GM19043 (cell line): ENCODE data around the gene LSM2.
"Not testable (repeated sequence)": the region's sequence is repeated elsewhere in the genome, so short reads cannot be mapped to it uniquely, and the experiment has no call there.

Source experiments
- ATAC-seq: cut with Tn5 transposase; IDR thresholded peaks from one replicate; pipeline ENCODE4 v1.9.1; 2021; ENCODE audit warnings: low read depth; ENCODE audit not compliant: unreplicated experiment

The LSM2 gene

DNA sequence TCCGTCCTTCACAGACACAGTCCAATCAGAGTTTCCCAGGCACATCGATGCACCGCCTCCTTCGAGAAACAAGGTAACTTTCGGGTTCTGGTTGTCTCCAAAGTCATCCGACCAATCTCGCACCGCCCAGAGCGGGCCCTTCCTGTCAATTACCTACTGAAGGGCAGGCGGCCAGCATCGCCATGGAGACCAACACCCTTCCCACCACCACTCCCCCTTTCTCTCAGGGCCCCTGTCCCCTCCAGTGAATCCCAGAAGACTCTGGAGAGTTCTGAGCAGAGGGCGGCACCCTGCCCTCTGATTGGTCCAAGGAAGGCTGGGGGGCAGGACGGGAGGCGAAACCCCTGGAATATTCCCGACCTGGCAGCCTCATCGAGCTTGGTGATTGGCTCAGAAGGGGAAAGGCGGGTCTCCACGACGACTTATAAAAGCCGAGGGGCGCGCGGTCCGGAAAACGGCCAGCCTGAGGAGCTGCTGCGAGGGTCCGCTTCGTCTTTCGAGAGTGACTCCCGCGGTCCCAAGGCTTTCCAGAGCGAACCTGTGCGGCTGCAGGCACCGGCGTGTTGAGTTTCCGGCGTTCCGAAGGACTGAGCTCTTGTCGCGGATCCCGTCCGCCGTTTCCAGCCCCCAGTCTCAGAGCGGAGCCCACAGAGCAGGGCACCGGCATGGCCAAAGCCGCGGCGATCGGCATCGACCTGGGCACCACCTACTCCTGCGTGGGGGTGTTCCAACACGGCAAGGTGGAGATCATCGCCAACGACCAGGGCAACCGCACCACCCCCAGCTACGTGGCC, 20.7 kb upstream of the LSM2 start, which contains the start of gene HSPA1B:
Gene HSPA1B (plus strand): TSS at position 453 of the 794 bp plus-strand sequence. CDS start 213 bp downstream, at position 666.
- peak; percentile 69 for ATAC-seq

DNA sequence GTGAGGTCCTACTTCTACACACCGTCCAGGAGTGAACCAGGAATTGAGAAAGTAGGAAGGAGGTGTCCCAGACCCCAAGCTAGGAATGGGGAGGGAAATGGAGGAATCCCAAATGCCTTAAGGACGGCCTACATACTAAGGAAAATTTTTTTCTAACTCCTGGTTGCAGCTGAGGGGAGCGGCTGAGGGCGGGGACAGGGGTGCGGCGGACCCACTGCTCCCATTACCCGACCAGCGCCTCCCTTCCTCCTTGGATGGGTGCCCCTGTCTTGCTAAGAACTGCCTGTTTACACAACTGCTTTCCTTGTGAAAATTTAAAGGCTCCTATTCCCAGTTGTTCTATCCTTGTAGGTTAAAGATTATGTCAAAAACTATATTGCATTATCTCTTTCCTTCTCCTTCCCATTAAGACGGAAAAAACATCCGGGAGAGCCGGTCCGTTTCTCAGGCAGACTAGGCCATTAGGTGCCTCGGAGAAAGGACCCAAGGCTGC, 20.1 kb upstream of the LSM2 start:
- peak; percentile 17 for ATAC-seq

DNA sequence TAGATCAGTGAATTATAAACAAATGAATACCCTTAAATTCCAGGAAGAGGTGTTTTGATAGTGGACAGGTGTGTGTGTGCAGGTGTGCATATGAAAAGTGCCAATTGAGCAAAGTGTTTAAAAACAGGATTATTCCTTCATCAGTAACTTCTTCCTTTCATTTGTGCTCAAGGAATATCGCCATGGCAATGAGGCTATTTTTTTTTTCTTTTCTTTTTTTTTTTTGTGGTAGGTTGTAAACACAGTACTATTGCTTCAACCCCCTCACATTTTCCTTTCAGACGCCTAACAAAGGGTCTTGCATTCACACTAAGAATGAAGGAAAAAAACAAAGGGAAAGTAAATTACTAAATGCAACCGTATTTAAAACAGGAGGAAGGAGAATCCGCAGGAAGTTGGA, 18.8 kb upstream of the LSM2 start:
- no peak for ATAC-seq

DNA sequence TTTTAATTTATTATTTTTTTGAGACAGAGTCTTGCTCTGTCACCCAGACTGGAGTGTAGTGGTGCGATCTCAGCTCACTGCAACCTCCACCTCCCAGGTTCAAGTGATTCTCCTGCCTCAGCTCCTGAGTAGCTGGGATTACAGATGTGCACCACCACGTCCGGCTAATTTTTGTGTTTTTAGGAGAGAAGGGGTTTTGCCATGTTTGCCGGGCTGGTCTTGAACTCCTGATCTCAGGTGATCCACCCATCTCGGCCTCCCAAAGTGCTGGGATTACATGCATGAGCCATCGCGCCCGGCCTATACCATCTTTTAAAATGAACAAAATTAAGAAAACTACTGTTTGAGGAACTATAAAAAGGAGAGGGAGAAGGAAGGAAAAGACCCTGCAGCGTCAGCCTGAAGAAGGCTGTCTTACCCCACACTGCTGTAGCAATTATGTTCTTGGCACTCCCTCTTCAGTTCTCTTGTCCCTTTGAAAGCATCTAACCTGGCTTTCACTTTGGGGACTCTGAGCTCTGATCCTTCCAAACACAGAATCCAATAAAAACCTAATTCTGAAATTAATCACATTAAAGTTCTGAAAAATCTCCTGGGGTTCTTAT, 16.9 kb upstream of the LSM2 start:
- not testable (repeated sequence) for ATAC-seq

DNA sequence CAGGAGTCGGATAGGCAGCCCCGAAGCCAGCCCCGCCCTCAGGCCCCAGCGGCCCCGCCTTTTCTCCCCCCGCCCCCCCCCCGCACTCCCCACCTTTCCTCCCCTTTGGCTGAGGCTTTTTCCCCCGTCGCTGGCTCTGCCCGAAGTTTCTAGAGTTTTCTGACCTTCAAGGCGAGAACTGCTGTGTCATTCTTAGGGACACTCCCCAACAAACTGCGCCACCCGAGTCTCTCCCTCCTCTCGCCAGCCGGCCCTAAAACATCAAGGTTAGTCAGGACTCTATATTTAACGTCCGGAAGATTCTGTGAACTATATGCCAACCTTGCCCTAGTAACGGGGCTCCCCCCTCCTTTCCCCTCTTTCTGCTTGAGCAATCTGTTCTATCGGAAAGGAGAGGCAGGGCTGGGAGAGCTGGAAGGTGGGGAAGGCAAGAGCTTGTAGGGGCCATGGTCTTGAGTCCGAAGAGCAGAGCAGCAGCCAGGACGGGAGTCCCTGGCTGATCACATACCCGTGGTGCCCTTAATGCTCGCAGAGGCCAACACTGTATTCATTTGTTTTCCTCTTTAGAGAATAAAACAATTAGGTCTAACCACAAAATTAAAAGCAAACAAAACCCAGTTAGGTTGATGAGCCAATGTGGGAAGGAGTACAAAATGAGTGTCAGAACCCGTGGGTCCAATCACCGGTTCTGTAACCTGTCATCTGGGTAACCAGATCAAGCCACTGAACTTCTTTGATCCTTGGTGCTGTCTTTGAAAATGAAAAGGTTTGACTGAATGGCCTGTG, 15.5 kb upstream of the LSM2 start:
- ATAC-seq, result no peak

DNA sequence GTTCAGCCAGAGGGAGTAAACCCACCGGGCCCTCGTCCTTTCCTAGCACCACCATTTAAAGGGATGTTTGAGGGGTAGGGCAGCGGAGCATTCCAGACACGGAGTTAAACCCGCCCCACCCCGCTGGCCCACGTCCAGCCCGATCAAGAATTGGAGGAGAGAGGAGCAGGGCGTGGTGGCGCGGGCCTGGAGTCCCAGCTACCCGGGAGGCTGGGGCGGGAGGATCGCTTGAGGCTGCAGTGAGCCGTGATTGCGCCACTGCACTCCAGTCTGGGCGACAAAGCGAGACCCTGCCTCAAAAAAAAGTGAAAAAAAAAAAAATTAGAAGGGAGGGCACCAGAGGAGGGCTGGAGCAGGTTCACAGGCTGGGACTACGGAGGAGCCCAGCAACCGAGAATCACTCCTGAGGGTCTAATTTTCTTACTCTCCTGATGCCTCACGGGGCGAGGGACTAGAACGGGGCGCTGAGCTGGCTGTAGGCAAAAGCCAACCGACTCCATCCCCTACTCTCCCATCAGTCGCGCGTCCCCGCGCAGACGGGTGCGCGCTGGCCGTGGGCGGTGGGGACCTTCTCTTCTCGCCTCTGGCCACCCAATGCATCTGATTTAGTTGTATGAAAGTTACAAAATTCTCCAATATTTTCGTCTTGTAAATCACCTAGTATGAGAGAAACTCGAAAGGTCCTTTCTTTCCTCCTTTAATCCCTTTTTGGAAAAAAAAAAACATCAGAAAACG, 14.7 kb upstream of the LSM2 start:
- no peak for ATAC-seq

DNA sequence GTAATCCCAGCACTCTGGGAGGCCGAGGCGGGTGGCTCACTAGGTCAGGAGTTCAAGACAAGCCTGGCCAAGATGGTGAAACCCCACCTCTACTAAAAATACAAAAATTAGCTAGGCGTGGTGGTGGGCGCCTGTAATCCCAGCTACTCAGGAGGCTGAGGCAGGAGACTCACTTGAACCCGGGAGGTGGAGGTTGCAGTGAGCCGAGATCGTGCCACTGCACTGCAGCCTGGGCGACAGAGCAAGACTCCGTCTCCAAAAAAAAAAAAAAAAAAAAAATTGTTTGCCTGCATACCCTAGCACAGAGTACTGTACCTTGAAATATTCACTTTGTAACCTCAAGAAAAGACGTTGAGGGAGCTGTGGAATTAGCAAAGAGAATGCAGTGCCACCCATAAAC, 13.6 kb upstream of the LSM2 start:
- ATAC-seq, result not testable (repeated sequence)

DNA sequence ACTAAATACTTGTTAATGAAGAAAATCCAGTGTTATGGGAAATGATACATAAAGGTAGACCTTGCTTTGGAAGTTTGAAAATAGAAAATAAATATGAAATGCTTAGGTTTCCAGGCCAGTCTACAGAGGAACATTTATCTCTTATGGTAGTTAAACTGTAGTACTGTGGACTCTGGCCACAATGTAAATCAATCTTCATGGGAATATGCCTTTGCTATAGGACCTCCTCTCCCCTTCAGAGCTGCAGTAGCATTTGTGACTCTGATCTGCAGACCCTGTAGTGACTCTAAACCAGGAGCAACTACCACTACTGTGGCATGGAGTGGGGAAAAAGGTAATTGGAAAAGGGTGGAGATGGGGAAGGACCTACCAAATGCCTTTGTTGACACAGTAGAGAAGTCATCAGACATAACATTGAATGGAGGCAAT, 13.1 kb upstream of the LSM2 start:
- ATAC-seq, result no peak

DNA sequence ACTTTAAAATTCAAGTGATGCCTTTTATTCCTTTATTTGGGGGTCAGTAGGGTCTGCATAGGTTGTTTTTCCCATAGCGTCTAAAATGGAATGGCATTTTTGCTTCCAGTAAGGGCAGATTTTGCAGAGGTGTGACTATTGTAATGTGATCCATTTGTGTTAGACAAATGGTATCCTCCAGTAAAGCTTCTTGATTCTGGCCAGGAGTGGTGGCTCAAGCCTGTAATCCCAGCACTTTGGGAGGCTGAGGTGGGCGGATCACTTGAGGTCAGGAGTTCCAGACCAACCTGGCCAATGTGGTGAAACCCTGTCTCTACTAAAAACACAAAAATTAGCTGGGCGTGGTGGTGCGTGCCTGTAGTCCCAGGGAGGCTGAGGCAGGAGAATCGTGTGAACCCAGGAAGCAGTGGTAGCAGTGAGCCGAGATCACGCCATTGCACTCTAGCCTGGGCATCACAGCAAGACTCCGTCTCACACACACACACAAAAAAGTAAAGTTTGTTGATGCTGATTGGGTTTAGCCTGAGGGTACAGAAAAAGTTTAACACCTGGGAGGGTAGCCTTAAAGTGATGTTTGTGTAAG, 11.3 kb upstream of the LSM2 start:
- not testable (repeated sequence) for ATAC-seq

DNA sequence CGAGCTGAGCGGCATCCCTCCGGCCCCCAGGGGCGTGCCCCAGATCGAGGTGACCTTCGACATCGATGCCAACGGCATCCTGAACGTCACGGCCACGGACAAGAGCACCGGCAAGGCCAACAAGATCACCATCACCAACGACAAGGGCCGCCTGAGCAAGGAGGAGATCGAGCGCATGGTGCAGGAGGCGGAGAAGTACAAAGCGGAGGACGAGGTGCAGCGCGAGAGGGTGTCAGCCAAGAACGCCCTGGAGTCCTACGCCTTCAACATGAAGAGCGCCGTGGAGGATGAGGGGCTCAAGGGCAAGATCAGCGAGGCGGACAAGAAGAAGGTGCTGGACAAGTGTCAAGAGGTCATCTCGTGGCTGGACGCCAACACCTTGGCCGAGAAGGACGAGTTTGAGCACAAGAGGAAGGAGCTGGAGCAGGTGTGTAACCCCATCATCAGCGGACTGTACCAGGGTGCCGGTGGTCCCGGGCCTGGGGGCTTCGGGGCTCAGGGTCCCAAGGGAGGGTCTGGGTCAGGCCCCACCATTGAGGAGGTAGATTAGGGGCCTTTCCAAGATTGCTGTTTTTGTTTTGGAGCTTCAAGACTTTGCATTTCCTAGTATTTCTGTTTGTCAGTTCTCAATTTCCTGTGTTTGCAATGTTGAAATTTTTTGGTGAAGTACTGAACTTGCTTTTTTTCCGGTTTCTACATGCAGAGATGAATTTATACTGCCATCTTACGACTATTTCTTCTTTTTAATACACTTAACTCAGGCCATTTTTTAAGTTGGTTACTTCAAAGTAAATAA, 10.6 kb upstream of the LSM2 start:
- not testable (repeated sequence) for ATAC-seq

DNA sequence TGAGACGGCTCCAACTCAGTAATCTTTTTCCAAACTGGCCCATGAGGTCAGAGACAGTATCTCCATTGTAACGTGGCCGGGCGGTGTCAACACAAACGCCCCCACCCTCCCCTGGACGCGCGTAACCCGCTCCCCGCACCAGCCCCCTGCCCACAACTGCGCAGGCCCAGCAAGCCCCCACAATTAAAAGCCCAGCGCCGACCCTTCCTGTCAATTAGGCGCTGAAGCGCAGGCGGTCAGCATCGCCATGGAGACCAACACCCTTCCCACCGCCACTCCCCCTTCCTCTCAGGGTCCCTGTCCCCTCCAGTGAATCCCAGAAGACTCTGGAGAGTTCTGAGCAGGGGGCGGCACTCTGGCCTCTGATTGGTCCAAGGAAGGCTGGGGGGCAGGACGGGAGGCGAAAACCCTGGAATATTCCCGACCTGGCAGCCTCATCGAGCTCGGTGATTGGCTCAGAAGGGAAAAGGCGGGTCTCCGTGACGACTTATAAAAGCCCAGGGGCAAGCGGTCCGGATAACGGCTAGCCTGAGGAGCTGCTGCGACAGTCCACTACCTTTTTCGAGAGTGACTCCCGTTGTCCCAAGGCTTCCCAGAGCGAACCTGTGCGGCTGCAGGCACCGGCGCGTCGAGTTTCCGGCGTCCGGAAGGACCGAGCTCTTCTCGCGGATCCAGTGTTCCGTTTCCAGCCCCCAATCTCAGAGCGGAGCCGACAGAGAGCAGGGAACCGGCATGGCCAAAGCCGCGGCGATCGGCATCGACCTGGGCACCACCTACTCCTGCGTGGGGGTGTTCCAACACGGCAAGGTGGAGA, 8.5 kb upstream of the LSM2 start, which contains the start of the genes HSPA1A and HSPA1L:
Gene HSPA1A (plus strand): TSS at position 519 of the 814 bp plus-strand sequence. CDS start 214 bp downstream, at position 733.
Gene HSPA1L (minus strand): TSS at position 259 of the 814 bp plus-strand sequence. CDS start 3,311 bp downstream, outside the sequence.
- ATAC-seq, result no peak

DNA sequence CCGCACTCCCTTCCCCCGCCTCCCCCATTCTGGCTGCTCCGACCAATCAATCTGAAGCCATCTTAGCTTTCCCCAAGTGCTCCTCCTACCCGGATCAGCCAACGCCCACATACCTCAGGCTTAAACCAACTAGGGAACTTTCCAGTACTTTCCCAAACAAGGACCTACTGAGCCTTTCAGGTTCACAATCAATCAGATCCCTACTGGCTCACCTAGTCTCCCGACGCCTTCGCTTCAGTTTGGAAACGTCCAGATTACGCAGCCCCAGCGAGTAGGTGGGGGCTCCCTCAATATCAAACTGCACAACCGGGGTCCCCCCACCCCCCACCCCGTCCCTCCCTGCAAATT, 7.9 kb upstream of the LSM2 start:
- no peak for ATAC-seq

DNA sequence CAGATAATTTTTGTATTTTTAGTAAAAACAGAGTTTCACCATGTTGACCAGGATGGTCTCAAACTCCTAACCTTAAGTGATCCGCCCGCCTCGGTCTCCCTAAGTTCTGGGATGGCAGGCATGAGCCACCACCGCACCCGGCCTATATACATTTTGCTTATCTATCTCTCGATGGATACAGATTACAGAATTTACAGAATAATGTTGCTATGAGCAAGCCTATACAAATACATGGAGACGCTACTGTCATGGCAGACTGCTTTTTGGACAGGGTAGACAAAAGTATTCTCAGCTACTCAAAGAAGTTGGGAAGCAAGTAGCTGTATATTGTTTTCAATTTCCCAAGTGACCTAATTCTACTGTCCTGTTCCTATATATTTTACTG, 6.7 kb upstream of the LSM2 start:
- ATAC-seq, result no peak

DNA sequence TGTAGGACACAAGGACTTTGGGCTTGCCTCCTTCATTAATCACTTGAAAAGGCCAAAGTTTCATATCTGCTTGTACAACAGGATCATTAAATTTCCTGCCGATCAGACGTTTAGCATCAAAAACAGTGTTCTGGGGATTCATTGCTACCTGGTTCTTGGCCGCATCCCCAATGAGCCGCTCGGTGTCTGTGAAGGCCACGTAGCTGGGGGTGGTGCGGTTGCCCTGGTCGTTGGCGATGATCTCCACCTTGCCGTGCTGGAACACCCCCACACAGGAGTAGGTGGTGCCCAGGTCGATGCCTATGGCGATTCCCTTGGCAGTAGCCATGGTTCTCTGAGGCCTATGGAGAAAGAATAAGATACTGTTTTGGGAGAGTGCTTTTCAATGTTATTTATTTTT, 4.9 kb upstream of the LSM2 start:
- no peak for ATAC-seq

DNA sequence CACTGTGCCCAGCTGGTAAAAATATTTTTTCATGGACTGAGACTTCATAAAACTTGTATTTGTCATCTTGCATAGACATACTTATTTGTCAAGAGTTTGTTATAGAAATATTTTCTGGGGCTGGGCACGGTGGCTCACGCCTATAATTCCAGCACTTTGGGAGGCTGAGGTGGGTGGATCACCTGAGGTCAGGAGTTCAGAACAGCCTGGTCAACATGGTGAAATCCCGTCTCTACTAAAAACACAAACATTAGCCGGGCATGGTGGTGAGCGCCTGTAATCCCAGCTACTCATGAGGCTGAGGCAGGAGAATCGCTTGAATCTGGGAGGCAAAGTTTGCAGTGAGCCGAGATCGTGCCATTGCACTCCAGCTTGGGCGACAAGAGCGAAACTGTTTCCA, 1.8 kb upstream of the LSM2 start:
- ATAC-seq, result not testable (repeated sequence)

DNA sequence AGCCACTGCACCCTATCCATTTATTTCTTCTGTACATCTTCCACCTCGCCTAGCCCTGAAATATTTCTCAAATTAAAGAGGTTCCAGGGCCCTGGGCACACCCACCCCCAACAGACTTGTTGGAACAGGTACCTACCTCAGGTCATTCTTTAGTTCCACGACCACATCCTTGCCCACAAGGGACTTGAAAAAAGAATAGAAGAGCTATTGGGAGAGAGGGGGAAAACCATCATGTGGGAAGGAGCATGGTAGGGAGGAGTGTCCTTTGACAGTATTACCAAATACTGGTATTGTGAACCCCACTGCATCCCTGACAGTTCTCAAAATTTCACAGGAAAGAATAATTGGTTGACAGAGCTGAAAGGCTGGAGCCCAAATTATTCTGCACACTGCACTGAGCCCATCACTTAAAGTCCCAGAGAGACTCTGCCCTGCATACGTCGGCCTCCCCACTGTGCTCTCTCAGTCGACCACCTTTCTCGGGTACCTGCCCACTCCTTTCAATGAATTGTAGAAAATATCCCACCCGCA, 762 bp downstream of the LSM2 start:
- ATAC-seq, result no peak

DNA sequence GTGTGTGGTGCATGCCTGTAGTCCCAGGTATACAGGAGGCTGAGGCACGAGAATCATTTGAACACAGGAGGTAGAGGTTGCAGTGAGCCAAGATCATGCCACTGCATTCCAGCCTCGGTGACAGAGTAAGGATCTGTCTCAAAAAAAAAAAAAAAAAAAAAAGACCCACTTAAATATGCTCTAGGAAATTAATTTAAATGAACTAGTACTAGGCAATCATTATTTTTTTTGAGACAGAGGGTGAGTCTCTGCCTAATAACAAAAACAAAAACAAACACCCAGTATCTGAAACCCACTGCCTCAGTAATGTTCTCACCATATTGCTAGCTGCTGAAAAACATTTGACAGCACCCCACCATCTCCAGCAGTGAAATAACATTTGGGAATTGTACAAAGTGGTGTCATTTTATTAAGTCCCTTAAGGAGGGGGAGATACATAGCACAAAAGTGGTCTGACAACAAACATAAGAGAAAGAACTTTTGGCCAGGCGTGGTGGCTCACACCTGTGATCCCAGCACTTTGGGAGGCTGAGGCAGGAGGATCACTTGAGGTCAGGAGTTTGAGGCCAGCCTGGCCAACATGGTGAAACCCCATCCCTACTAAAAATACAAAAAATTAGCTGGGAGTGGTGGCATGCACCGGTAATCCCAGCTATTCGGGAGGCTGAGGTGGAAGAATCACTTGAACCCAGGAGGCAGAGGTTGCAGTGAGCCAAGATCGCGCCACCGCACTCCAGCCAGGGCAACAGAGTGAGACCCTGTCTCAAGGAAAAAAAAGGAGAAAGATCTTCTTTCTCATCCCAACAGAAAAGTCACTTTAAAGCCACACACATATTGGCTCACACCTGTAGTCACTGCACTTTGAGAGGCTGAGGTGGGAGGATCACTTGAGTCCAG, 5.5 kb downstream of the LSM2 start:
- ATAC-seq, result not testable (repeated sequence)
